GM21786 (cell line): ENCODE data around the gene CES3.
"Not testable (repeated sequence)": the region's sequence is repeated elsewhere in the genome, so short reads cannot be mapped to it uniquely, and the experiment has no call there.

Experiments used
- ATAC-seq: cut with Tn5 transposase; IDR thresholded peaks from one replicate; pipeline ENCODE4 v1.9.1; 2021; ENCODE audit not compliant: unreplicated experiment

The CES3 gene

GRCh38 chr16:66926171-66926947, 34.7 kb upstream of the CES3 start:
- ATAC-seq, result no peak

- no peak for ATAC-seq
Measured at GRCh38 chr16:66926961-66927436, 34.1 kb upstream of the CES3 start.

- ATAC-seq, result no peak
Measured at GRCh38 chr16:66927918-66928649, 33.0 kb upstream of the CES3 start.

DNA sequence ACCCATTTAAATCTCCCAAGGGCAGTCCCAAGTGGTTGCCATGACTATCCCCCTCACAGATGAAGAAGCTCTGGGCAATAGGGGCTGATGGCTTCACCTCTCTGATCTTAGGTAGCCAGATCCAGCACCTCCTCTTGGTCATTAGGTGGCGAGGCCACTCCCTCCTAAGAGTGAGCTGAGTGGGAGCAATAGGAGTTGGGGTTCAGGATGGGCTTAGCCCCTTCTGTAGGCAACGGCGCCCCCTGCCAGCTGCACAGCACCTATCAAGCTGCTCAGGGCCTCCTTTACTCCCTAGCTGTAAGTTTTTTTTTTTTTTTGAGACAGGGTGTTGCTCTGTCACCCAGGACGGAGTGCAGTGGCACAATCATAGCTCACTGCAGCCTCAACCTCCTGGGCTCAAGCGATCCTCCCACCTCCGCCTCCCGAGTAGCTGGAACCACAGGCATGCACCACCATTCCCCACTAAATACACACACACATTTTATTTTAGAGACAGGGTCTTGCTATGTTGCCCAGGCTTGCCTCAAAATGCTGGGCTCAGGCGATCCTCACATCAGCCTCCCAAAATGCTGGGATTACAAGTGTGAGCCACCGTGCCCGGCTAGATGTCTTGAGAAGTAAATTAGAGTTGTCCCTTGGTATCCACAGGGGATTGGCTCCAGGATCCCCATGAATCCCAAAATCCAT, 32.2 kb upstream of the CES3 start:
- ATAC-seq, result no peak

DNA sequence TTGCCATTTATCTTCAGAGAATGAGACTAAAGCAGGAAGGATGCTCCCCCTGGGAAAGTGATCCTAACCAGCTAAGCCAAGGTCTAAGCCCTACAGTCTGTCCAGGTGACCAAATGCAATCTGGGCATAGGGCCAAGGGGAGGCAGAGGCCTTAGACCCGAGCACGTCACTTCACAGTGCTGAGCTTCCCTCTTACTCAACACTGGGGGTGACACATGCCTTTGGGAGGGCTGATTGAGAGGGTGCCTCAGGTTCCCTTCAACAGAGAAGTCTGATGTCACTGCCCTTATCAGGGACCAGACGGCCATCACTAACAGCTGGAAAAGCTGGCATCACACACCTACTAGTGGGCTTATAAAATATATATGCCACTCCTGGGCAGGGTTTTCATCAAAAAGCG, 30.9 kb upstream of the CES3 start:
- ATAC-seq, result no peak

GRCh38 chr16:66931665-66932064, 29.4 kb upstream of the CES3 start:
- ATAC-seq, result no peak

DNA sequence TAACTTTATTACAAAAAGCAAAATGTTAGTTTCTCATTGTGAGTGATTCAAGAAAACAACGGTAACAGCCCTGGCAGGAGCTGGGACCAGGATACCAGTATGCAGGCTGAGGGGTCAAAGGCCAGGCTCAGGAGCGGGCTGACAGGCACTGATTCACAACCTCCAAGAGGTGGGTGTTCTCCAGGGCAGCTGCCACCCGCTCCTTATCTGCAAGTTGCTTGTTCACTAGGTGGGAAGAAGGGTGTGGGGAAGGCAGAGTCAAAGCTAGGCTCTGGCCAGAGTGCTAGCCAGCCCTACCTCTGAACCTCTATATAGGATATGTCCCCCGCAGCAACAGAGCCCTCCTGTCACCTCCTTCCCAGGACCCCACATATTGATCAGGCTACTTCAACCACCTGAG, 29.0 kb upstream of the CES3 start:
- ATAC-seq, result no peak

- peak; percentile 4 for ATAC-seq
Measured at GRCh38 chr16:66933776-66934137, 27.3 kb upstream of the CES3 start.

DNA sequence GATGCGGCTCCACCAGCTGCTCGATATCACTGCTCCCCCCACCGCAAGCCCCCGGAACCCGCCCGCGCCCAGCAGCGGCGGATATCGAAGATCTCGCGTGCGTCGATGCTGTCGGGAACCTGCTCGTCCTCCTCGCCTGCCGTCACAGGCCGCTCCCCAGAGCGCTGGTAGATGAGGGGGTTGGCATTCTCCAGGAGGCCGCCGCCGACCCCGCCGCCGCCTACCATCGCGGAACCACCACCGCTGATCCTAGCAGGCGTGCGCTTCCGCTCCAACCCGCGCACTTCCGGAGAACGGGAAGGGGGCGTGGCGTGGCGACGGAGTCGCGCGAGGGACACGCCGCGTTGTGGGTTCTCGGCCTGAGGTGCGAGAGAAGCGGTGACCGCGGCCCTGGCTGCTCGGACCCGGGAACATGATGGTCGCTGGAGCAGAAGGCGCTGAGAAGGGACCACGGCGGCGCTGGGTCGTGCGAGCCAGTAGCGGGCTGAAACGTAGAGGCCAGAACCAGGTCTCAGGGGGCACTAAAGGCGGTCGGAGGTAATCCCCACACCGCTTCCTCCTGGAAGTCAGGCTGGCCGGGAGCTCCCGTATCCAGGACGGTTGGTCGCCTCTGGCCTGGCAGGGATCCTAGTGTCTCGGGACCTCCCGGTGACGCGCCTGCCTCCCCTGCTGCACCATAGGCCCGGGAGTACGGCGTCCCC, 26.8 kb upstream of the CES3 start, which contains the start of gene CIAO2B:
CIAO2B (minus strand) TSS at position 265 of the 701 bp plus-strand sequence; CDS start at position 227, 38 bp downstream.
- ATAC-seq, result peak; percentile 77

- ATAC-seq, result not testable (repeated sequence)
Measured at GRCh38 chr16:66934839-66935313, 26.2 kb upstream of the CES3 start.

GRCh38 chr16:66935314-66936011, 25.6 kb upstream of the CES3 start, which contains the start of gene CES2:
TSS of gene CES2 (plus strand) at chr16:66935516. CDS start at chr16:66935636, 120 bp downstream.
- ATAC-seq, result no peak

DNA sequence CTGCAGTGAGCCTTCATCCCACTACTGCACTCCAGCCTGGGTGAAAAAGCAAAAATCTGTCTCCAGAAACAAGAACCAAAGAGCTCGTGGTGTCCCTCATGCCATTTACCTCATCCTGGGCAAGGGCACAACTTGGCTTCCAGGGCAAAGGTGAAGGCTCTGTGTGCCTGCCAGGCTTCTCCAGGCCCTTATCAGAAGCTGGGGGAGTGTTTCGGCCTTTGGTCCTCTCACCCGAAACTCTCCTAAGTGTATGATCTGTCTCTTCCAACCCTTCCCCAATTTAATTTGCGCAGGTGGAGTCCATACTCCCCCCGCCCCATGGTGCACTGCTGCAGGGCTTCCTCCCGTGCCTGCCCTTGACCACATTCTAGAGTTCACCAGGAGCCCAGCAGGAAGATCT, 24.6 kb upstream of the CES3 start:
- ATAC-seq, result no peak

DNA sequence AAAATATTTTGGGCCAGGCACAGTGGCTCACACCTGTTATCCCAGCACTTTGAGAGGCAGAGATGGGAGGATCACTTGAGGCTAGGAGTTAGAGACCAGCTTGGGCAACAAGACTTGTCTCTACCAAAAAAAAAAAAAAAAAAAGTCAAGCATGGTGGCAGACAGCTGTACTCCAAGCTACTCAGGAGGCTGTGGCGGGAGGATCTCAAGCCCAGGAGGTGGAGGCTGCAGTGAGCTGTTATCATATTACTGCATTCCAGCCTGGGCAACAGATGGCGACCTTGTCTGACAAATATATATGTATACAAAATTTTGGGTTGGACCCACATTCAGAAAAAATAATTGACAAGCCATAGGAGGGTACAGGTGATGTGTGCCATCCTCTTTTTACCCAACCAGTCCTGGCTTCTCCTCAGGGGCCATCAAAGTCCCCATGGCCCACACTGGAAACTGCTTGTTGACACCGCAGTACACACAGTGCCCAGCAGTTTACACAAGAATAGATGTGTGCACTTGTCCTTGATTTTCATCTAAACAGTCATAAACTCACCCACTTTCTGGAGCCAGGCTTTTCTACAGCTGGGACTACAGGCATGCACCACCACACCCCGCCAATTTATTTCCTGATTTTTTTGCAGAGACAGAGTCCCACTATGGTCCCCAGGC, 24.0 kb upstream of the CES3 start:
- no peak for ATAC-seq

DNA sequence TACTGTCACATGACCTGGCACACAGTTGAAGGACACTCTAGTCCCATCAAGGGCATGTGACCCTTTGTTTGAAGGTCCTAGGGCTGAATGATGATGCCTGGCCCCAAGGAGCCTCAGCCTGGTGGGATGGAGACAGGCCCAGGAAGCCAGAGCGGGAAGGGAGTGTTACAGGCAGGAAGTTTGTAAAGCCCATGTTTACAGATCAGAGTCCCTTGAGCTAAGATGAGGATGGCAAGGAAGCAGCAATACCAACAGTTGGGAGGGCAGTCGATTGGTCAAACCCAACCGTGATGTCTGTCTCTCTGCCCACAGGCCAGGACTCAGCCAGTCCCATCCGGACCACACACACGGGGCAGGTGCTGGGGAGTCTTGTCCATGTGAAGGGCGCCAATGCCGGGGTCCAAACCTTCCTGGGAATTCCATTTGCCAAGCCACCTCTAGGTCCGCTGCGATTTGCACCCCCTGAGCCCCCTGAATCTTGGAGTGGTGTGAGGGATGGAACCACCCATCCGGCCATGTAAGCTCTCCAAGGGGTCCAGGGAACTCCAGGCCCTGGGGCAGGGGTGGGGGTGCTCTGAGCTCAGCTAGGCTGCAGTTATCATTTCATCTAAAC, 23.2 kb upstream of the CES3 start:
- ATAC-seq, result no peak

DNA sequence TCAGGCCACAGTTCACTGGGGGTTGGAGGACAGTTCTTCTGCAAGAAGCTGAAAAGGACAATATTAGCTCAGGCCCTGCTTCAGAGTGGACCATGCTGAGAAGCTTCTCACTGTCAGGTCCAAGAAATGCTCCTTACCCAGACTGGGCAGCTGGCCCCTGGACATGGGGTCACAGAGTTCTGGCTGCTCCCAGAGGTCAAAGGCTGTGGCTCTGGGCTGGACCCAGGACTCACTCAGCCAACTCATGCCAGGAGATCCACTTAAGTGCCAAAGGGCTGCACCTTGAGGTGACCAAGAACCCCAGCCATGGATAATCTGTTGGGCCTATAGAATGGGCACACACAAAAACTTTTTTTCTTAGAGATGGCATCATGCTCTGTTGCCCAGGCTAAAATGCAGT, 21.7 kb upstream of the CES3 start:
- no peak for ATAC-seq

DNA sequence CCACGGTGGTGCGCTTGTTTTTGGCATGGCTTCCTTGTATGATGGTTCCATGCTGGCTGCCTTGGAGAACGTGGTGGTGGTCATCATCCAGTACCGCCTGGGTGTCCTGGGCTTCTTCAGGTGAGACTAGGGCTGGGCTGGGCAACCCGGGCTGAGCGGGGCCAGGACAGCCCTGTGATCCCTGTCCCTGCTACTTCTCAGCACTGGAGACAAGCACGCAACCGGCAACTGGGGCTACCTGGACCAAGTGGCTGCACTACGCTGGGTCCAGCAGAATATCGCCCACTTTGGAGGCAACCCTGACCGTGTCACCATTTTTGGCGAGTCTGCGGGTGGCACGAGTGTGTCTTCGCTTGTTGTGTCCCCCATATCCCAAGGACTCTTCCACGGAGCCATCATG, 20.8 kb upstream of the CES3 start:
- no peak for ATAC-seq

DNA sequence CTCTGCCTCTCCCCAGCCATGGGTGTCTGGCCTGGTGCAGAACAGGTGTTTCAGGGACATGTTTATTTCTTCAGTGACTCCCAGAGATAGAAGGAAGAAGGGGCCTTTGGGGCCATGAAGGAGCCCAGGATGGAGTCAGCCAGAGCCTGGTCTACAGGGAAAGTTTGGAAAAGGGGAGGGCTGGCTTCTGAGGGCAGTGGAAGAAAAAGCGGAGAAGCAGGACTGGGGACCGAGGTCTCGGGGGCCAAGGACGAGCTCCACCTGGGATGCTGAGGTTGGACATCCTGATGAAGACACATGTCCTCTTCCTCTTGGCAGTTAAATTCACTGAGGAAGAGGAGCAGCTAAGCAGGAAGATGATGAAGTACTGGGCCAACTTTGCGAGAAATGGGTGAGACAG, 18.1 kb upstream of the CES3 start:
- no peak for ATAC-seq

- no peak for ATAC-seq
Measured at GRCh38 chr16:66943426-66944053, 17.5 kb upstream of the CES3 start.

DNA sequence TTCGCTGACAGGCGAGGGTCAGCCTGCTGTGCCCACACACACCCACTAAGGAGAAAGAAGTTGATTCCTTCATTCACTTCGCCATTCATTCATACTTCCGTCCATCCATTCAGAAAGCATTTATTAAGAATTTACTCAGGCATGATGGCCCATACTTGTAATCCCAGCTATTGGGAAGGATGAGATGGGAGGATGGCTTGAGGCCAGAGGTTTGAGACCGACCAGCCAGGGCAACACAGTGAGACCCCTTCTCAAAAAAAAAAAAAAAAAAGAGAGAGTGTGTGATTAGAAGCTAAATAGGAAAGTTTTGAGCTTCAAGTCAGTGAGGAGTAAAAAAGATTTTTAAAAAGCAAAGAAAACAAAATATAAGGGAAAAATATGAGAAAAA, 17.0 kb upstream of the CES3 start:
- ATAC-seq, result no peak
